Esophagus muscularis mucosa (tissue), 4 donors: ENCODE results near the gene OSBP2. TPM values are rescaled to one million over a fixed set of nuclear protein-coding genes. Genes with fewer than 3 reads are reported as not detected.
A peak's percentile ranks its signal among the peaks of the same experiment; 100 is the strongest.

ENCODE experiments used
- DNase-seq: peaks from one replicate; pipeline ENCODE4 v3.0.0-alpha.2; 2017; ENCODE audit errors: extremely low spot score
- H3K27ac ChIP-seq, 4 donors: fragments of 200-600 bp; sonication (generic); replicated peaks in 1 of 4; 1 replicate in 3 of 4; 2 replicates in 1 of 4; pipeline ENCODE4 v1.5.1; 2016 to 2019; ENCODE audit warnings: mild to moderate bottlenecking in 1 of 4
- H3K27me3 ChIP-seq, 4 donors: fragments of 200-600 bp; sonication (generic); one replicate each; pipeline versions ENCODE4 v1.5.1 to v1.6.0; 2016 to 2019
- H3K36me3 ChIP-seq, 4 donors: fragments of 200-600 bp; sonication (generic); one replicate each; pipeline ENCODE4 v1.5.1; 2016 to 2019
- H3K4me1 ChIP-seq, 4 donors: fragments of 200-600 bp; sonication (generic); one replicate each; pipeline ENCODE4 v1.5.1; 2016 to 2019
- H3K4me3 ChIP-seq, 4 donors: fragments of 200-600 bp; sonication (generic); 1 replicate in 2 of 4; 2 replicates in 2 of 4; pipeline ENCODE4 v1.5.1; 2016 to 2019; ENCODE audit warnings: mild to moderate bottlenecking in 4 of 4, moderate library complexity in 1 of 4
- H3K9me3 ChIP-seq, 4 donors: fragments of 200-600 bp; sonication (generic); 1 replicate in 3 of 4; 2 replicates in 1 of 4; pipeline ENCODE4 v1.5.1; 2016 to 2019
- CTCF ChIP-seq, 3 experiments: fragments of 200-600 bp in 2 of 3; fragments of 450-650 bp in 1 of 3; sonication (generic) in 2 of 3; IDR thresholded peaks; one replicate each; pipeline ENCODE4 v1.5.1; 2017 to 2019; ENCODE audit warnings: antibody characterized with exemption in 3 of 3, mild to moderate bottlenecking in 2 of 3, moderate library complexity in 1 of 3
- EP300 ChIP-seq: sonication (generic); formaldehyde crosslinking; IDR thresholded peaks from one replicate; pipeline ENCODE4 v1.6.1; 2017; ENCODE audit warnings: antibody characterized with exemption
- POLR2A ChIP-seq: fragments of 450-650 bp; IDR thresholded peaks from one replicate; pipeline ENCODE4 v1.6.1; 2017; ENCODE audit warnings: antibody characterized with exemption, moderate library complexity, mild to moderate bottlenecking, low read depth
- POLR2AphosphoS5 ChIP-seq, 2 donors: sonication (generic); formaldehyde crosslinking; IDR thresholded peaks; one replicate each; pipeline ENCODE4 v1.6.1; 2017; ENCODE audit warnings: antibody characterized with exemption in 2 of 2
- WGBS: methylation state at CpG from one replicate; pipeline ENCODE4 v1.1.5; 2018; 5-methylcytosine and 5-hydroxymethylcytosine counted together
- intact Hi-C: fragments of 100-400 bp; cut with DNase I; formaldehyde crosslinking; loops from one replicate; pipeline ENCODE4 v1.15.1; 2023
- total RNA-seq, 4 donors: library from RNA; depleted of rRNA; stranded (reverse); fragments of >200 nt; gene quantifications; one replicate each; pipeline versions ENCODE4 v1.1.0 to v1.2.1, GENCODE V29; 2016

OSBP2 gene
- total RNA-seq, 4 donors from 2014 or later = 0.42 to 4.6 (median 2.9) TPM

GRCh38 chr22:30943368-30943767, 248.7 kb downstream of the OSBP2 start:
- WGBS = 80% methylated on average over 3 of the region's 3 CpGs
- TF ChIP-seq POLR2A (no peak), EP300 (no peak), CTCF (IDR thresholded peaks at IDR 0.05) (no peak), POLR2AphosphoS5 (IDR thresholded peaks at IDR 0.05) (no peak)
- no peak overlapping the region for H3K27ac ChIP-seq
- no peak for DNase-seq
- intact Hi-C loops = no loop called here
- H3K27me3 ChIP-seq = no peaks in the 10 kb centered on the region
- H3K36me3 ChIP-seq = peaks cover 61 to 86% (median 84%) of the 10 kb centered on the region in 4 donors
- H3K4me1 ChIP-seq = peaks cover 17 to 25% (median 23%) of the 10 kb centered on the region in 4 donors
- H3K4me3 ChIP-seq = no peak overlapping the region
- no peaks in the 10 kb centered on the region for H3K9me3 ChIP-seq

- no peak for DNase-seq
- TF ChIP-seq POLR2A = no peak
- no peak for TF ChIP-seq EP300
- peaks cover 54 to 86% (median 82%) of the 10 kb centered on the region in 4 donors for H3K36me3 ChIP-seq
- H3K27ac ChIP-seq = no peak overlapping the region
- no peak overlapping the region for H3K4me3 ChIP-seq
- H3K9me3 ChIP-seq = no peaks in the 10 kb centered on the region
- intact Hi-C loops = no loop called here
- 87% methylated on average over 4 of the region's 4 CpGs for WGBS
- no peaks in the 10 kb centered on the region for H3K27me3 ChIP-seq
- peaks cover 21 to 40% (median 30%) of the 10 kb centered on the region in 4 donors for H3K4me1 ChIP-seq
Observed at GRCh38 chr22:30944986-30945385, 250.3 kb downstream of the OSBP2 start.

GRCh38 chr22:30945653-30946052, 251.0 kb downstream of the OSBP2 start:
- WGBS = 87% methylated on average over 2 of the region's 2 CpGs
- no peak overlapping the region for H3K4me3 ChIP-seq
- peaks cover 48 to 85% (median 82%) of the 10 kb centered on the region in 4 donors for H3K36me3 ChIP-seq
- H3K4me1 ChIP-seq = peaks cover 21 to 42% (median 31%) of the 10 kb centered on the region in 4 donors
- intact Hi-C loops = loop anchor here (2.0 kb wide), 2 partner anchors 139 to 203 kb away; no protein-coding TSS in a partner anchor
- TF ChIP-seq CTCF (IDR thresholded peaks at IDR 0.05) (no peak), EP300 (no peak), POLR2AphosphoS5 (IDR thresholded peaks at IDR 0.05) (no peak), POLR2A (no peak)
- H3K27ac ChIP-seq = peak overlapping the region in 2 of 4 donors; percentile 83
- H3K9me3 ChIP-seq = no peaks in the 10 kb centered on the region
- no peak for DNase-seq
- no peaks in the 10 kb centered on the region for H3K27me3 ChIP-seq

DNA sequence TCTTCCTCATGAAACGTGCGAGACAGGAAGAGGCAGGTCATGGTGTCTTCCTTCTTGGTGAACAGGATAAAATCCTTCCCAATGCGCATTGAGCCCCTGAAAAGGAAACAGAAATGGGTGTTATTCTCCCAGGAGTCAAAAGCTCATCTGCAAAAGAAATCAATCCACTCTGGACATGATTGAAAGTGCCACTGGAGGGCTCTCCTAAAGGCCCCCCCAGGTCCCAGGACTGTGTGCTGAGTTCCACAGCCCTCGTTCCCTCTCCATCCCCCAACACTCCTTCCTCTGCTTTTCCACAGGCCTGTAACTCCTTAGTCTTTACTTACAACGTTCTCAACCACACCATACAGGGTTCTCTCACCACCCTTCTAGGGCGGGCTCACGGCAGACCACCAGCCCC, 251.7 kb downstream of the OSBP2 start:
- no peak overlapping the region for H3K4me3 ChIP-seq
- DNase-seq = no peak
- no peak for TF ChIP-seq CTCF (IDR thresholded peaks at IDR 0.05)
- TF ChIP-seq EP300 = no peak
- no peak for TF ChIP-seq POLR2AphosphoS5 (IDR thresholded peaks at IDR 0.05)
- no peak for TF ChIP-seq POLR2A
- H3K4me1 ChIP-seq = peaks cover 21 to 42% (median 33%) of the 10 kb centered on the region in 4 donors
- 71% methylated on average over 7 of the region's 7 CpGs for WGBS
- H3K27ac ChIP-seq = peak overlapping the region; percentile 69 to 83 (median 78)
- H3K9me3 ChIP-seq = no peaks in the 10 kb centered on the region
- no peaks in the 10 kb centered on the region for H3K27me3 ChIP-seq
- intact Hi-C loops = loop anchor here (2.0 kb wide), 2 partner anchors 138 to 202 kb away; no protein-coding TSS in a partner anchor
- H3K36me3 ChIP-seq = peaks cover 42 to 85% (median 82%) of the 10 kb centered on the region in 4 donors

- Histone ChIP-seq H3K9me3 (no peaks in the 10 kb centered on the region), H3K27ac (peak overlapping the region; percentile 69 to 83 (median 78)), H3K4me3 (no peak overlapping the region), H3K27me3 (no peaks in the 10 kb centered on the region), H3K4me1 (peaks cover 21 to 44% (median 33%) of the 10 kb centered on the region in 4 donors), H3K36me3 (peaks cover 33 to 82% (median 78%) of the 10 kb centered on the region in 4 donors)
- DNase-seq = peak; percentile 90
- intact Hi-C loops = loop anchor here (2.0 kb wide), 2 partner anchors 138 to 202 kb away; no protein-coding TSS in a partner anchor
- 33% methylated on average over 5 of the region's 5 CpGs for WGBS
- TF ChIP-seq POLR2AphosphoS5 (IDR thresholded peaks at IDR 0.05) (peak; percentile 31 to 61), CTCF (IDR thresholded peaks at IDR 0.05) (peak in 2 of 3 experiments; percentile 29 to 48), POLR2A (no peak), EP300 (no peak)
Observed at GRCh38 chr22:30947173-30947815, 252.6 kb downstream of the OSBP2 start.
